SK-N-MC (cell line): ENCODE measurements around the gene CCDC88C.

Experiments used
- DNase-seq: peaks from one replicate; pipeline ENCODE4 v3.0.0-alpha.2; 2011; ENCODE audit warnings: low read depth, low spot score
- H3K27ac ChIP-seq: fragments of 200-600 bp; sonication (generic); 2 replicates; pipeline ENCODE4 v1.5.1; 2016; ENCODE audit warnings: mixed run types
- H3K36me3 ChIP-seq: fragments of 200-600 bp; sonication (generic); 2 replicates; pipeline ENCODE4 v1.6.1; 2017; ENCODE audit warnings: antibody characterized with exemption, low read length, mixed read lengths; ENCODE audit not compliant: insufficient read depth
- H3K4me3 ChIP-seq: fragments of 200-600 bp; sonication (generic); 2 replicates; pipeline ENCODE4 v1.5.1; 2016
- H3K9ac ChIP-seq: fragments of 200-600 bp; sonication (generic); 2 replicates; pipeline ENCODE4 v1.8.0; 2017; ENCODE audit warnings: mixed run types, mixed read lengths; ENCODE audit not compliant: insufficient read length
- H3K9me3 ChIP-seq: fragments of 200-600 bp; sonication (generic); 2 replicates; pipeline ENCODE4 v1.6.1; 2017; ENCODE audit warnings: low read depth, mild to moderate bottlenecking, antibody characterized with exemption, low read length, moderate library complexity, mixed read lengths
- EZH2 ChIP-seq: fragments of 200-600 bp; sonication (generic); IDR thresholded peaks from one replicate; pipeline ENCODE4 v1.6.1; 2017; ENCODE audit warnings: antibody characterized with exemption
- FOXP2 ChIP-seq: optimal IDR thresholded peaks from 2 replicates; pipeline ENCODE3; 2011; ENCODE audit warnings: mild to moderate bottlenecking, moderate library complexity; ENCODE audit not compliant: insufficient read depth; ENCODE audit errors: extremely low read length, control extremely low read depth
- POLR2AphosphoS5 ChIP-seq: IDR thresholded peaks from 2 replicates; pipeline ENCODE4 v1.6.1; 2012; ENCODE audit warnings: mild to moderate bottlenecking, low read depth, low read length, borderline replicate concordance

Gene CCDC88C

DNA sequence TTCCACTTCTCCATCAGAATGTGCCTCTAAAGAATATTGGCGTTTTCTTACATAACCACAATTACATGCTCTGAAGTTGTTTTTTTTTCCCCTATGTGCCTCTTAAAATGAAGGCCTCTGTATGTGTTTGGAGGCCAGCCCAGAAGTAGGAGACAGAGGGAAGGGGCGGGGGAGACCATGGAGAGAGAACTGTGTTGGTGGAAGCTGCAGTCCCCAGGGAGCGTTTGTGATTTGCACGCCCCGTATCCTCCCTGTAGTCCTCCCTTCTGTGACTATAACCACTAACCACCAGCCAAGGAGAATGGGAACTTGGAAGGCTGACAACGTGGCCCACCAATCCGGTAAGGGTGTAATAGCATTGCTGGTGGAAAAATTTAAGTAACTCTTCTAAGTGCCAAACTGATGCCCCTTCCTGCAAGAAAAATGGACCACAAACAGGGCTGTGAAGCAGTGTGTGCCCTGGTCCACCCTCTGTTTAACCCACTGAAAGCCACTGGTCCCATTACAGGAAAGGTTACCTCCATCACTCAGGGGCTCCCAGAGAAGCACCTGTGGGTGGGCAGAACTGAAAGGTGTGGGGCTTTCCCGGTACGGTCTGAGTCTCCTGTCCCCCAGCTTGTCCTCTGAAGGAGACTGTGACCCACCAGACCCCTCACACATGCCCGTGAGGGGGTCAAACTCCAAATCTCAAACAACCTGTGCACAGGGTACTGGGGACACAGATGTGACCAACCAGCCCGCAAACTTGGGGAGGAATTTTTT is 36.8 kb downstream of the CCDC88C start:
- Histone ChIP-seq H3K4me3 (peak overlapping the region; percentile 13; the same call in 1 of the 2 replicates), H3K9ac (no peak overlapping the region), H3K9me3 (no peaks in the 10 kb centered on the region), H3K27ac (peak overlapping the region; percentile 47), H3K36me3 (no peaks in the 10 kb centered on the region)
- peak; percentile 96 for DNase-seq
- TF ChIP-seq FOXP2 (peak; percentile 75), POLR2AphosphoS5 (no peak)

DNA sequence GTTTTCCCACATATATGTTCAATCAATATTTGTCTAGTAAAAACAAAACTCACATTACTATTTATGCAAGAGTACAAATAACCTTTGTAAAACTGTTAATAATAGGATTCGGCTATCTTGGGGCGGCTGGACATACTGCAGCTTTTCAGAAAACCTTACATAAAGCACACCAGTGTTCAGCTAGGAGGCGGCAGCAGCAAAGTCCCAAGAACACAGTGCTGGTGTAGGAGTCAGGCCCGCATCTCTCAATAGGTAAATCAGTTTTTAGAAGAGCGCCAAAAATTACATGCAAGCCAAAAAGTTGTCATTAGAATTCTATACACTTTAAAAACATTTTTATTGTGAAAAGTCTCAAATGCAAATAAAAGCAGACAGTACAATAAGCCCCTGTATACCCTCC is 37.5 kb downstream of the CCDC88C start:
- DNase-seq, result no peak
- Histone ChIP-seq H3K4me3 (peak overlapping the region; percentile 13; the same call in 1 of the 2 replicates), H3K27ac (peak overlapping the region; percentile 47), H3K9ac (no peak overlapping the region), H3K9me3 (no peaks in the 10 kb centered on the region), H3K36me3 (no peaks in the 10 kb centered on the region)
- TF ChIP-seq EZH2 (no peak), FOXP2 (no peak), POLR2AphosphoS5 (no peak)

DNA sequence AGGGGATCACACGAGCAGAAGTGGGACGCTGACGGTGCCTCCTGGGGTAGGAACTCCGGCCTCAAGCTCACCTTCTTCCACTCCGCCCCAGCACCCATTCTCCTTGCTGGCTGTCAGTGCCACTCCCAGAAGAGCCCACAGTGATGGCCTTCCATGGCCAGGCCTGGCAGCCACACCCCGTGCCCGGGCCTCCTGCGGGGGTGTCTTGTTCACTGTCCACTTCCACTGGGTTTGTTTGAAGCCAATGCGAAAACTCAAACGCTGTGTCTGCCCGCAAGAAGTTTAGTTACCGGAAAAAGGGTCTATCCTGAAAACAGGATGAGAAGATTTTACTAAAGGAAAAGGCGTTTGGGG is 38.1 kb downstream of the CCDC88C start:
- Histone ChIP-seq H3K36me3 (no peaks in the 10 kb centered on the region), H3K9me3 (no peaks in the 10 kb centered on the region), H3K27ac (peak overlapping the region; percentile 47), H3K4me3 (no peak overlapping the region), H3K9ac (peak overlapping the region; percentile 29)
- no peak for DNase-seq
- TF ChIP-seq FOXP2 (no peak), EZH2 (no peak), POLR2AphosphoS5 (no peak)

DNA sequence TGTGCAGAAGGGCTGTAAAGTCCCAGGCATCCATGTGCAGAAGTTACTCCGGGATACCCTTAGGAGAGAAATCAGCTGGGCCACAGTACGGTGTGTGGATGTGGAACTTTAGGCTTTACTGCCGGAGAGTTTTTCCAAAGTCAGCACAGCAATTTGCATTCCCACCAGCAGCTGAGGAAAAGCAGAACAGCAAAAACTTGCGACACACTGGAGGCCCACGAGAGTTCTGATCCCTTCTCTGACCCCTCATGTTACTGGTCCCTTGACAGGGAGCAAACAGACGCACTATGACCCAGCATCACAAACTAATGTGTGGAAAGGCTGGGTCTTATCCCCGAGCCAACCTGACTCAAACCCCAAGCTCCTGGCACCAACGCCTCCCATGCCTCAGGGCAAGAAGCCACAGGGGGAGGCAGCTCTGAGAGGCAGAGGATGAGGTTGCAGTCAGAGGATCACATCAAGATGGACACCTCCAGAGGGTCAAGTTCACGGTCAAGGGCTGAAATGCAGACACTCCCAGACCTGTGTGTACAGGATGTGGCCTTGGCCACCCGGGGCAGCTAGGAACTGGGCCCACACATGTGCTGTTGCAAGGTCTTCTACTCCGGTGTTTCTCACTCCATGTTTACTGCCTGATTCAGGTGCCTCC is 38.6 kb downstream of the CCDC88C start:
- no peak for TF ChIP-seq POLR2AphosphoS5
- TF ChIP-seq EZH2, result no peak
- TF ChIP-seq FOXP2, result no peak
- no peaks in the 10 kb centered on the region for H3K36me3 ChIP-seq
- no peak overlapping the region for H3K9ac ChIP-seq
- H3K27ac ChIP-seq, result peak overlapping the region; percentile 47
- H3K9me3 ChIP-seq, result no peaks in the 10 kb centered on the region
- no peak for DNase-seq
- H3K4me3 ChIP-seq, result no peak overlapping the region

DNA sequence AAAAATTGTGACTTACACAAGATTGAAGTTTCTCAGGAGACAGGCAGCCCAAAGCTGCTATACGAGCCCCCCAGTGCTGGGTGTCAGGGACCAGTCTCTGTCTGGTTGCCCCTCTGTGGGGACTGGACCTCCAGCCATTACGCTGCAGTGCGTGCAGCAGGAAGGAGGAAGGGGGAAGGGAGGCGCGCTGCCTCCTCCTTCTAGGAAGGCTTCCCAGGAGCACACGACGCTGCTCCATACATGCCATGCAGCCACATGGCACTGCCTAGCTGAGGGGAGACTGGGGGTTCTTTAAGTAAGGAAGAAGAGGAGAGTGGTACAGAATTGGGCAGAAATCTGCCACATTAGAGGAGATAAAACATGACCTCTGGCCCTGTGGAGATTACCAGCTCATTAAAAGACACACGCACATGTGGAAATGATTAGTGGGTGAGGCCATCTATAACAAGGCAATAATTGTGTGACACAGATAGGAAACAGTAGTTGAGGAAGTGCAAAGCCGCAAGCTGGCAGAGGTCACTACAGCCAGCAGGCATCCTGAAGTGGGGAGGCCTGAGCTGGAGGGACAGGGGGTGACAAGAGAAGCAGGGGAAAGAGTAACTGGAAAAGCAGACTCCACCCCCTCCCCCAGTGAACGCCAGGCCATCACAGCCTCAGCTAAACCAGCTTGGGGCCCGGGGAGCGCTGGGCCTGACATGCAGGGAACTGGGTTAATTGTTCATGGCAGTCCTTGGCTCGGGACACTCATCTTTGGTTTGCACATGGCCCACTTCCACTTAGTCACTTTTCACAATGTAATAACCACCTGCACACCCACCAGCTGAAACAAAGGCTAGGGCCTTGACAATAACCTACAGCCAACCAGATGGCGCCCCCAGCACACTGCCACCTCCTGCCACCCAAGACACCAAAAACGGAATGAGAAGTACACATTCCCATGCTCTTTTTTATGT is 39.6 kb downstream of the CCDC88C start:
- no peak overlapping the region for H3K9ac ChIP-seq
- H3K27ac ChIP-seq, result 0 out of 2 replicates have a peak overlapping the region, but pooled peaks have one; percentile 13
- TF ChIP-seq EZH2 (no peak), POLR2AphosphoS5 (no peak)
- H3K36me3 ChIP-seq, result no peaks in the 10 kb centered on the region
- H3K4me3 ChIP-seq, result peak overlapping the region; percentile 22; the same call in 1 of the 2 replicates
- no peaks in the 10 kb centered on the region for H3K9me3 ChIP-seq
- DNase-seq, result no peak

DNA sequence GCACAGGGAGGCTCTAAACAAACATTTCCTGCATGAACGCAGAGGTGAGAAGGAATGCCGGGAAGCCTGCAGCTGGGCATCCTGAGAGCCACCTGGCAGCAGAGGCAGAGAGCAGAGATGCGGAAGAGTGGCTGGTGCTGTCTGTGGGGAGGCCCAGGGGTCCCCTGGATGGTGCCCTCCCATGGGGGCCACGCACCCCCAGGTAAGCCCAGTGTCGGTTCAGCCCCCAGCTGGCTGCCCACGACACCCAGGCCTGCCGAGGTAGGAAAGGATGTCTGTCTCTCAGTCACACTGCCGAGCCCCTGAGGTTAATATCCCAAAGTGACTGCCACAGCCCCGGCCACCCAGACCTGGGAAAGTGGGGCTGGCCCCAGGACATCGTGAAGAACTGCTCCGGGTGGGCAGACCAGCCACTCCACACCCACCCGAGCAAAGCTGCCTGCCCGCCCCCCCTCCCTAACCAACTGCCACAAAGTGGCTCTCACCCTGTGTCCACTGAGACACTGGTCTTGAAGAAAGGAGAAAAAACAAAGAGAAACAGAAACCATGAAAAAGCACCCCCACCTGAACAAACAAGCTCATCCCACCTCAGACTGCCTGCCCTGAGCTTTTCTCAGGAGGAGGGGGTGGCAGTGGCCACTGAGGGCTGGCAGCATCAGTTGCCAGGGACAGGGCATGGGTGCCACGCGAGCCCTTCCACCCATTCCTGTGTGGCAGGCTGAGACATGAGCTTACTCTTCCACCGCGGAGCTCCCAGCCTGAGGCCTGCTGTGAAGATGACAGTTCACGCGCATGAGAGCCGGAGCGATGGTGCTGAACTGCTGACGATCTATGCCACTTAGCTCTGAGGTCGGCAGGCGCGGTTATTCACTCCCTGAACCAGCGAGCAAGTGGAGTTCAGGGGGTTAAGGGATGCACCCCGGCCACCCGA is 40.8 kb downstream of the CCDC88C start:
- DNase-seq, result no peak
- Histone ChIP-seq H3K9me3 (no peaks in the 10 kb centered on the region), H3K27ac (no peak overlapping the region), H3K4me3 (no peak overlapping the region), H3K9ac (no peak overlapping the region), H3K36me3 (no peaks in the 10 kb centered on the region)
- TF ChIP-seq POLR2AphosphoS5 (no peak), EZH2 (no peak), FOXP2 (no peak)

DNA sequence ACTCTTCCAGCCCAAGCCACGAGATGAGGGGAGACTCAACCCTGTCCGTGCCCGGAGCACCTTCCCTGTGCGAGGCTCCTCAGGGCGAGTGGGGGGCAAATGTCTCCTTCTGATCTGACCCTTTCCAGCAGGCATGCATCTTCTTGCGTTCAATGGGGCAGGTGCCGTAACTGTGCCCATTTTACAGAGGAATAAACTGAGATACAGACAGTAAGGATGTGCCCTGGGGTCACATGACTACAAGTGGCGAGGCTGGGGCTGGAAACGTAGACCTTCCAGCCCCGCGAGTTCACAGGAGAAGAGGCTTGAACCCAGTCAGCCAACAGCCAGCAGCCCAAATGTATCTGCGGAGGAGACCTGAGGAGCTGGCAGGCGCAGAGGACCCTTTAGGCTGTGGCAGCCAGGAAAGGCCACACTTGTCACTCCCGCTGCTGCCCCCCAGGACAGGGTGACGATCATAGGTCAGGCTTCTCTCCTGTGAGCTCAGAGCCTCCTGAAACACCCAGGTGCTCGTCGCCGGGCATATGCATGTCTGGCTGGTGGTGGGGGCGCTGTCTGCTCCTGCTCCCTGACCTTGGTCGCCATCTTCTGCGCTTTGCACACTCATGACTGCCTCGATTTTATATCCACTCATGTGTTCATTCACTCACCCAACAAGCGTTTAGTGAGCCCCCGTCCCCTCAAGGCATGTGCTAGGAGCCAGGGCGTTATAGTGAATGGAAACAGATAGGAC is 41.7 kb downstream of the CCDC88C start:
- H3K9ac ChIP-seq, result no peak overlapping the region
- no peaks in the 10 kb centered on the region for H3K36me3 ChIP-seq
- no peak overlapping the region for H3K27ac ChIP-seq
- no peak overlapping the region for H3K4me3 ChIP-seq
- TF ChIP-seq EZH2 (no peak), POLR2AphosphoS5 (no peak), FOXP2 (no peak)
- no peaks in the 10 kb centered on the region for H3K9me3 ChIP-seq
- DNase-seq, result no peak
